ENCODE results near the gene HNF4A. TPM values are rescaled to one million over a fixed set of nuclear protein-coding genes. Genes with fewer than 3 reads are reported as not detected.

Gene HNF4A
- total RNA-seq, 1 donor from 2014 or later, result 0.18 TPM

- no peak for DNase-seq
- no peaks in the 10 kb centered on the region for H3K9me3 ChIP-seq
- H3K36me3 ChIP-seq, result no peaks in the 10 kb centered on the region
- H3K4me3 ChIP-seq, result no peak overlapping the region
- intact Hi-C loops (cut with DNase I), result no loop called here
- no peak for TF ChIP-seq CTCF (IDR thresholded peaks at IDR 0.05)
- H3K4me1 ChIP-seq, result peaks cover 9% of the 10 kb centered on the region
- H3K27me3 ChIP-seq (ENCODE audit: low read depth), result peaks cover 13% of the 10 kb centered on the region
- no peak for ATAC-seq
- no peak overlapping the region for H3K27ac ChIP-seq
Measured at GRCh38 chr20:44392088-44392775, 36.7 kb downstream of the HNF4A start.

GRCh38 chr20:44392776-44393607 is 37.5 kb downstream of the HNF4A start:
- Histone ChIP-seq H3K4me1 (peaks cover 9% of the 10 kb centered on the region), H3K36me3 (no peaks in the 10 kb centered on the region), H3K27me3 (ENCODE audit: low read depth) (peaks cover 12% of the 10 kb centered on the region), H3K4me3 (no peak overlapping the region), H3K9me3 (no peaks in the 10 kb centered on the region), H3K27ac (no peak overlapping the region)
- ATAC-seq (no peak), DNase-seq (no peak)
- no peak for TF ChIP-seq CTCF (IDR thresholded peaks at IDR 0.05)
- intact Hi-C loops (cut with DNase I), result no loop called here

- Histone ChIP-seq H3K27ac (no peak overlapping the region), H3K36me3 (no peaks in the 10 kb centered on the region), H3K4me3 (no peak overlapping the region), H3K9me3 (no peaks in the 10 kb centered on the region), H3K4me1 (peaks cover 2% of the 10 kb centered on the region), H3K27me3 (ENCODE audit: low read depth) (peaks cover 3% of the 10 kb centered on the region)
- DNase-seq, result no peak
- no peak for TF ChIP-seq CTCF (IDR thresholded peaks at IDR 0.05)
- intact Hi-C loops (cut with DNase I), result no loop called here
- no peak for ATAC-seq
Measured at GRCh38 chr20:44393608-44394451, 38.3 kb downstream of the HNF4A start.

GRCh38 chr20:44394452-44394701 is 38.9 kb downstream of the HNF4A start:
- no peak for ATAC-seq
- H3K27me3 ChIP-seq (ENCODE audit: low read depth), result no peaks in the 10 kb centered on the region
- no peak for TF ChIP-seq CTCF (IDR thresholded peaks at IDR 0.05)
- no peaks in the 10 kb centered on the region for H3K4me1 ChIP-seq
- no peak for DNase-seq
- intact Hi-C loops (cut with DNase I), result no loop called here
- H3K27ac ChIP-seq, result no peak overlapping the region
- no peak overlapping the region for H3K4me3 ChIP-seq
- H3K36me3 ChIP-seq, result no peaks in the 10 kb centered on the region
- no peaks in the 10 kb centered on the region for H3K9me3 ChIP-seq

GRCh38 chr20:44394702-44395460 is 39.4 kb downstream of the HNF4A start:
- Histone ChIP-seq H3K4me3 (no peak overlapping the region), H3K27ac (no peak overlapping the region), H3K4me1 (no peaks in the 10 kb centered on the region), H3K27me3 (ENCODE audit: low read depth) (no peaks in the 10 kb centered on the region), H3K36me3 (no peaks in the 10 kb centered on the region), H3K9me3 (no peaks in the 10 kb centered on the region)
- no peak for DNase-seq
- no peak for TF ChIP-seq CTCF (IDR thresholded peaks at IDR 0.05)
- peak in 1 of 2 donors; percentile 36 for ATAC-seq
- intact Hi-C loops (cut with DNase I), result no loop called here
